Esophagus muscularis mucosa (tissue), 4 donors: Measurements from ENCODE around the gene IWS1. TPM values are rescaled to one million over a fixed set of nuclear protein-coding genes. Genes with fewer than 3 reads are reported as not detected.

Experiments
- DNase-seq: peaks from one replicate; pipeline ENCODE4 v3.0.0-alpha.2; 2017; ENCODE audit errors: extremely low spot score
- H3K27ac ChIP-seq, 4 donors: fragments of 200-600 bp; sonication (generic); replicated peaks in 1 of 4; 1 replicate in 3 of 4; 2 replicates in 1 of 4; pipeline ENCODE4 v1.5.1; 2016 to 2019; ENCODE audit warnings: mild to moderate bottlenecking in 1 of 4
- H3K27me3 ChIP-seq, 4 donors: fragments of 200-600 bp; sonication (generic); one replicate each; pipeline versions ENCODE4 v1.5.1 to v1.6.0; 2016 to 2019
- H3K36me3 ChIP-seq, 4 donors: fragments of 200-600 bp; sonication (generic); one replicate each; pipeline ENCODE4 v1.5.1; 2016 to 2019
- H3K4me1 ChIP-seq, 4 donors: fragments of 200-600 bp; sonication (generic); one replicate each; pipeline ENCODE4 v1.5.1; 2016 to 2019
- H3K4me3 ChIP-seq, 4 donors: fragments of 200-600 bp; sonication (generic); 1 replicate in 2 of 4; 2 replicates in 2 of 4; pipeline ENCODE4 v1.5.1; 2016 to 2019; ENCODE audit warnings: mild to moderate bottlenecking in 4 of 4, moderate library complexity in 1 of 4
- H3K9me3 ChIP-seq, 4 donors: fragments of 200-600 bp; sonication (generic); 1 replicate in 3 of 4; 2 replicates in 1 of 4; pipeline ENCODE4 v1.5.1; 2016 to 2019
- EP300 ChIP-seq: sonication (generic); formaldehyde crosslinking; IDR thresholded peaks from one replicate; pipeline ENCODE4 v1.6.1; 2017; ENCODE audit warnings: antibody characterized with exemption
- POLR2A ChIP-seq: fragments of 450-650 bp; IDR thresholded peaks from one replicate; pipeline ENCODE4 v1.6.1; 2017; ENCODE audit warnings: antibody characterized with exemption, moderate library complexity, mild to moderate bottlenecking, low read depth
- POLR2AphosphoS5 ChIP-seq, 2 donors: sonication (generic); formaldehyde crosslinking; IDR thresholded peaks; one replicate each; pipeline ENCODE4 v1.6.1; 2017; ENCODE audit warnings: antibody characterized with exemption in 2 of 2
- WGBS: methylation state at CpG from one replicate; pipeline ENCODE4 v1.1.5; 2018; 5-methylcytosine and 5-hydroxymethylcytosine counted together
- intact Hi-C: fragments of 100-400 bp; cut with DNase I; formaldehyde crosslinking; loops from one replicate; pipeline ENCODE4 v1.15.1; 2023
- total RNA-seq, 4 donors: library from RNA; depleted of rRNA; stranded (reverse); fragments of >200 nt; gene quantifications; one replicate each; pipeline versions ENCODE4 v1.1.0 to v1.2.1, GENCODE V29; 2016
- TF ChIP-seq, protein P1 (sequence below), 3 experiments: fragments of 200-600 bp in 2 of 3; fragments of 450-650 bp in 1 of 3; sonication (generic) in 2 of 3; IDR thresholded peaks; one replicate each; pipeline ENCODE4 v1.5.1; 2017 to 2019; ENCODE audit warnings: antibody characterized with exemption in 3 of 3, mild to moderate bottlenecking in 2 of 3, moderate library complexity in 1 of 3

The IWS1 gene
- total RNA-seq, 4 donors from 2014 or later = 32.6 to 38.1 (median 34.7) TPM

DNA sequence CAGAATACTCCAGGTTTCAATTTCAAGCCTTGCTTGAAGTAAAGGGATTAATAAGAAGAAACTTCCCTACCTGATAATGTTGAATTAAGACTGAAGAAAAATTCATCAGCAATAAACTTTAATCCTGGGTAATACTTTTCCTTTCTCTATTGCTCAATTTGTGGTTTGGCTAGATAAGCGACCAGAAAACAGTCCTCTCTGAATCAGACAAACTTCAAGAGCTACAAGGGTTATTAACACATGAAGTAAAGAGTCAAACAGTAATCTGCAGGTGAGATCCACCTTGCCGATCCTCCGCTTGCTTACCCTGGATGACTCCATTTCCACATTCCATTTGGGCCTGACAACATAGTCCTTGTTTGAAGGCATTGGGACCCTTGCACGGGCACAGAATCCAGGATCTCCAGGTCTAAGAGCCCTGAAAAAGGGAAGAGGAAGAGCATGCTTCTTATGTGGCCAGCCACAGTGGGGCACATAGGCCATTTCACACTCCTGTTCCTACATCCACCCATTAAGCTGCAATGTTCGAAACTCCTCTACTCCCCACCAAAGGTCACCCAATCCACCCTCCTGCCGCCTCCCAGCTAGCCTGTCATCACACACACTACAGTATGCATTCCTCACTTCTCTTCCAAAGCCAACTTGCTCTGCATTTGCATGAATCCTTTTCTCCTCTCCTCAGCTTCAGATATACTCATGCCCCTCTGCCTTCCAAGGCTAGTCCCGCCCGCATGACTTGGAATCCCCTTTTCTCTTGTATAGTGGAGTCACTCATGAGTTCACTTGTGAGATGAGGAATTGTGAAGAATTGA, 39.8 kb downstream of the IWS1 start:
- no peak for TF ChIP-seq POLR2AphosphoS5 (IDR thresholded peaks at IDR 0.05)
- no peak for TF ChIP-seq POLR2A
- TF ChIP-seq, protein P1, sequence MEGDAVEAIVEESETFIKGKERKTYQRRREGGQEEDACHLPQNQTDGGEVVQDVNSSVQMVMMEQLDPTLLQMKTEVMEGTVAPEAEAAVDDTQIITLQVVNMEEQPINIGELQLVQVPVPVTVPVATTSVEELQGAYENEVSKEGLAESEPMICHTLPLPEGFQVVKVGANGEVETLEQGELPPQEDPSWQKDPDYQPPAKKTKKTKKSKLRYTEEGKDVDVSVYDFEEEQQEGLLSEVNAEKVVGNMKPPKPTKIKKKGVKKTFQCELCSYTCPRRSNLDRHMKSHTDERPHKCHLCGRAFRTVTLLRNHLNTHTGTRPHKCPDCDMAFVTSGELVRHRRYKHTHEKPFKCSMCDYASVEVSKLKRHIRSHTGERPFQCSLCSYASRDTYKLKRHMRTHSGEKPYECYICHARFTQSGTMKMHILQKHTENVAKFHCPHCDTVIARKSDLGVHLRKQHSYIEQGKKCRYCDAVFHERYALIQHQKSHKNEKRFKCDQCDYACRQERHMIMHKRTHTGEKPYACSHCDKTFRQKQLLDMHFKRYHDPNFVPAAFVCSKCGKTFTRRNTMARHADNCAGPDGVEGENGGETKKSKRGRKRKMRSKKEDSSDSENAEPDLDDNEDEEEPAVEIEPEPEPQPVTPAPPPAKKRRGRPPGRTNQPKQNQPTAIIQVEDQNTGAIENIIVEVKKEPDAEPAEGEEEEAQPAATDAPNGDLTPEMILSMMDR (IDR thresholded peaks at IDR 0.05) = no peak
- no peak for TF ChIP-seq EP300
- no peaks in the 10 kb centered on the region for H3K27me3 ChIP-seq
- no peaks in the 10 kb centered on the region for H3K4me1 ChIP-seq
- no peak for DNase-seq
- 86% methylated on average over 8 of the region's 8 CpGs for WGBS
- intact Hi-C loops = no loop called here
- no peak overlapping the region for H3K27ac ChIP-seq
- no peaks in the 10 kb centered on the region for H3K9me3 ChIP-seq
- no peak overlapping the region for H3K4me3 ChIP-seq
- H3K36me3 ChIP-seq = peaks cover 48 to 96% (median 91%) of the 10 kb centered on the region in 4 donors

DNA sequence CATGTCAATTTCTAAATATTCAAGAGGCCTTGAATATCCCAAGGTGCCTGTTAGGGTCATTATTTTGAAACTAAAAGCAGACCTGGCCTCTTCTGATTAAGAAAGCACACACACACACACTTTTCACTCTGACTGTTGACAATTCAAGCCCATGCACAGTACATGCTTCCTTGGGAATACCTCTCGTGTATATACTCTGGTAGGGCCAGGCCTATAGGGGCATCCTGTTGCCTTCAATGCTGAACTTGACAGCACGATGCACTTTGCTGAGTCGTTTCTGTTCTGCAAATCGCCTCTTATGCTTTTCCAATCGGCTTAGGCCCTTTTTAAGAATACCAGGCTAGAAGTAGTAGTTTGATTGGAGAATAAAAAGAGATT, 40.6 kb downstream of the IWS1 start:
- Histone ChIP-seq H3K4me1 (no peaks in the 10 kb centered on the region), H3K36me3 (peaks cover 52 to 97% (median 92%) of the 10 kb centered on the region in 4 donors), H3K9me3 (no peaks in the 10 kb centered on the region), H3K27me3 (no peaks in the 10 kb centered on the region), H3K4me3 (no peak overlapping the region), H3K27ac (no peak overlapping the region)
- 73% methylated on average over 5 of the region's 5 CpGs for WGBS
- DNase-seq = no peak
- intact Hi-C loops = no loop called here
- TF ChIP-seq, protein P1 (IDR thresholded peaks at IDR 0.05) = no peak
- TF ChIP-seq EP300 (no peak), POLR2A (no peak), POLR2AphosphoS5 (IDR thresholded peaks at IDR 0.05) (no peak)

GRCh38 chr2:127485051-127485693, 41.1 kb downstream of the IWS1 start:
- no peak overlapping the region for H3K27ac ChIP-seq
- H3K4me1 ChIP-seq = no peaks in the 10 kb centered on the region
- H3K9me3 ChIP-seq = no peaks in the 10 kb centered on the region
- peaks cover 52 to 97% (median 92%) of the 10 kb centered on the region in 4 donors for H3K36me3 ChIP-seq
- TF ChIP-seq POLR2AphosphoS5 (IDR thresholded peaks at IDR 0.05) = no peak
- TF ChIP-seq, protein P1 (IDR thresholded peaks at IDR 0.05) = no peak
- TF ChIP-seq POLR2A = no peak
- TF ChIP-seq EP300 = no peak
- 61% methylated on average over 5 of the region's 5 CpGs for WGBS
- no peaks in the 10 kb centered on the region for H3K27me3 ChIP-seq
- DNase-seq = no peak
- intact Hi-C loops = no loop called here
- H3K4me3 ChIP-seq = no peak overlapping the region

GRCh38 chr2:127482031-127482430, 44.3 kb downstream of the IWS1 start:
- Histone ChIP-seq H3K27me3 (no peaks in the 10 kb centered on the region), H3K36me3 (peaks cover 31 to 71% (median 67%) of the 10 kb centered on the region in 4 donors), H3K9me3 (no peaks in the 10 kb centered on the region), H3K27ac (no peak overlapping the region), H3K4me1 (no peaks in the 10 kb centered on the region), H3K4me3 (no peak overlapping the region)
- 38% methylated on average over 2 of the region's 2 CpGs for WGBS
- DNase-seq = no peak
- intact Hi-C loops = no loop called here
- TF ChIP-seq POLR2AphosphoS5 (IDR thresholded peaks at IDR 0.05) (no peak), POLR2A (no peak), EP300 (no peak)
- TF ChIP-seq, protein P1 (IDR thresholded peaks at IDR 0.05) = no peak
